GM12892 (cell line): ENCODE data around the gene SUDS3.
"Not testable (repeated sequence)": the region's sequence is repeated elsewhere in the genome, so short reads cannot be mapped to it uniquely, and the experiment has no call there.

Experiments
- DNase-seq: peaks from one replicate; pipeline ENCODE4 v3.0.0; 2011; ENCODE audit not compliant: insufficient read length
- FAIRE-seq: peaks from 2 replicates; lab custom pipeline; 2011; peaks lifted over from hg19 to GRCh38; lab: Jason Lieb, UNC
- POLR2A ChIP-seq: IDR thresholded peaks from 2 replicates; pipeline ENCODE4 v1.6.1; 2011; ENCODE audit warnings: low read depth, low read length, control low read depth
- POLR2AphosphoS5 ChIP-seq: IDR thresholded peaks from 2 replicates; pipeline ENCODE4 v1.6.1; 2011; ENCODE audit warnings: low read depth, low read length, control low read depth
- TAF1 ChIP-seq: IDR thresholded peaks from 2 replicates; pipeline ENCODE4 v1.6.1; 2011; ENCODE audit warnings: low read depth, mild to moderate bottlenecking, control low read depth, low read length, borderline replicate concordance

SUDS3 gene

GRCh38 chr12:118344829-118345228, 31.5 kb upstream of the SUDS3 start:
- DNase-seq (no peak), FAIRE-seq (no peak)
- TF ChIP-seq POLR2A (no peak), POLR2AphosphoS5 (no peak), TAF1 (no peak)

- DNase-seq (no peak), FAIRE-seq (peak; percentile 64)
- TF ChIP-seq TAF1 (no peak), POLR2A (no peak), POLR2AphosphoS5 (no peak)
Observed at GRCh38 chr12:118345355-118345754, 31.0 kb upstream of the SUDS3 start.

- DNase-seq (no peak), FAIRE-seq (no peak)
- TF ChIP-seq POLR2A (no peak), TAF1 (no peak), POLR2AphosphoS5 (no peak)
Observed at GRCh38 chr12:118346895-118347294, 29.5 kb upstream of the SUDS3 start.

GRCh38 chr12:118347916-118348315, 28.4 kb upstream of the SUDS3 start:
- DNase-seq (no peak), FAIRE-seq (no peak)
- TF ChIP-seq TAF1: no peak
- TF ChIP-seq POLR2A: no peak

GRCh38 chr12:118350908-118351559, 25.3 kb upstream of the SUDS3 start:
- DNase-seq: no peak
- TF ChIP-seq POLR2A (no peak), POLR2AphosphoS5 (no peak), TAF1 (no peak)
- no peak for FAIRE-seq

- FAIRE-seq (no peak), DNase-seq (no peak)
- TF ChIP-seq POLR2AphosphoS5 (no peak), TAF1 (no peak), POLR2A (no peak)
Observed at GRCh38 chr12:118353721-118354120, 22.6 kb upstream of the SUDS3 start.

- FAIRE-seq, DNase-seq: not testable (repeated sequence)
Observed at GRCh38 chr12:118354503-118354902, 21.9 kb upstream of the SUDS3 start.

GRCh38 chr12:118354903-118355302, 21.5 kb upstream of the SUDS3 start:
- FAIRE-seq (no peak), DNase-seq (no peak)
- no peak for TF ChIP-seq TAF1
- TF ChIP-seq POLR2AphosphoS5: no peak
- TF ChIP-seq POLR2A: no peak

- no peak for DNase-seq
- TF ChIP-seq TAF1 (no peak), POLR2AphosphoS5 (no peak), POLR2A (no peak)
- FAIRE-seq: no peak
Observed at GRCh38 chr12:118355843-118356242, 20.5 kb upstream of the SUDS3 start.

- DNase-seq (no peak), FAIRE-seq (peak; percentile 61)
- TF ChIP-seq TAF1 (no peak), POLR2A (no peak), POLR2AphosphoS5 (no peak)
Observed at GRCh38 chr12:118356809-118357256, 19.5 kb upstream of the SUDS3 start.

- TF ChIP-seq POLR2AphosphoS5 (no peak), TAF1 (no peak), POLR2A (no peak)
- FAIRE-seq (peak; percentile 89), DNase-seq (peak; percentile 27)
Observed at GRCh38 chr12:118357257-118358007, 18.9 kb upstream of the SUDS3 start.

GRCh38 chr12:118358008-118358359, 18.4 kb upstream of the SUDS3 start:
- TF ChIP-seq POLR2A (no peak), POLR2AphosphoS5 (no peak), TAF1 (no peak)
- FAIRE-seq: no peak
- no peak for DNase-seq
